NT2/D1 (cell line): ENCODE data around the gene RNLS.

Experiments
- YY1 ChIP-seq: IDR thresholded peaks from 2 replicates; pipeline ENCODE4 v1.6.1; 2011; ENCODE audit not compliant: insufficient read length, insufficient read depth
- ZNF274 ChIP-seq: IDR thresholded peaks from 2 replicates; pipeline ENCODE4 v1.6.1; 2011; ENCODE audit warnings: mild to moderate bottlenecking, low read depth, low read length

DNA sequence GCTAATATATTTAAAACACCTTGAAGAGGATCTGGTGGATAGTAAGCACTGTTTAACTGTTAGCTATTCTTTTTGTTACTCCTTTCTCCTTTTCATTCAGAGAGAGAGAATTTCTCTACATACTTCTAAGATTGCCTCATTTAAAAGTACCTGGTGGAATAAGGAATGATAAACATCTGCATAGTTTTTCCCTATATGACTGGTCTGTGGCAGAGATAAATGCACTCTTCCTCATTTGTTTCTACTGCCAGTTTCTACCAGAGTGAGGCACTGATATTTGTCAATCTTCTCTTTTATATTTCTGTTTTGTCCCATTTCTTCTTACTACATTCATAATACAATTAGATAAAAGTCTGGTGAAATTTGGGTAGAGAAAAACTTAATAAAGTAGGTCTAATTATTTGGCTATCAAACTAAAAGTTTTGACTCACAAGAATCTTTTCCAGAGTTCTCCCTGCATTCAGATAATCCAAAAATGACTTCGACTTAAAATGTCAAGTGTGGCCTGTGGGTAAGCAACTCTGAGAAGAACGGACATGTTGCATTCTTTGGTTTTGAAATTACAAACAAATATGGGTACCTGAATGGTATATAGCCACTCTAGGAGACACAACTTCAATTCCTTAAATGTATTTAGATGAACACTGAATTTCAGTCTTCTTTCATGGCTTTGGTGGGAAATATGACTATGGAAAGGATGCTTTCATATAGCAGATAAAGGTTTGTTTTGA, 38.8 kb downstream of the RNLS start:
- TF ChIP-seq YY1 (no peak), ZNF274 (no peak)
